ENCODE results near the gene ARFGAP2.

Gene ARFGAP2

DNA sequence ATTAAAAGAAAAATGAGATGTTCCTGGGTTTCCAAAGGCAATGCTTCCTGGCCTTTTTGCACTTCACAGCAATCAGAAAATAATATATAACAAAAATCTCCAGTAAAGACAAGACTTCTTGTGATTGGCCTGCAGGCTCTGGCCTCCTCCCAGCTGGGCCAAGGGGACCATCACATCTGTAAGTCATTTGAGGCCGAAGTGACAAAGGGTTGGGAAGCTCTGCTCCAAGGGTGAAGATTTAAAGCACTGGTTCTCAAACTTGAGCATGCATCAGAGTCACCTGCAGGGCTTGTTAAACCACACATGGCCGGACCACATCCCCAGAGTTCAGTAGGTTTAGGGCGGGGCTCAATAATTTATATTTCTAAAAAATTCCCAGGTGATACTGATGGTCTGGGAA, 32.1 kb downstream of the ARFGAP2 start:
- no peak overlapping the region for H3K27ac ChIP-seq (replicated peaks)
- no peak overlapping the region for H3K4me3 ChIP-seq (replicated peaks; ENCODE audit: insufficient read depth, low read length)
- no peaks in the 10 kb centered on the region for H3K27me3 ChIP-seq (ENCODE audit: insufficient read depth, poor library complexity, severe bottlenecking)
- TF ChIP-seq, protein P1, sequence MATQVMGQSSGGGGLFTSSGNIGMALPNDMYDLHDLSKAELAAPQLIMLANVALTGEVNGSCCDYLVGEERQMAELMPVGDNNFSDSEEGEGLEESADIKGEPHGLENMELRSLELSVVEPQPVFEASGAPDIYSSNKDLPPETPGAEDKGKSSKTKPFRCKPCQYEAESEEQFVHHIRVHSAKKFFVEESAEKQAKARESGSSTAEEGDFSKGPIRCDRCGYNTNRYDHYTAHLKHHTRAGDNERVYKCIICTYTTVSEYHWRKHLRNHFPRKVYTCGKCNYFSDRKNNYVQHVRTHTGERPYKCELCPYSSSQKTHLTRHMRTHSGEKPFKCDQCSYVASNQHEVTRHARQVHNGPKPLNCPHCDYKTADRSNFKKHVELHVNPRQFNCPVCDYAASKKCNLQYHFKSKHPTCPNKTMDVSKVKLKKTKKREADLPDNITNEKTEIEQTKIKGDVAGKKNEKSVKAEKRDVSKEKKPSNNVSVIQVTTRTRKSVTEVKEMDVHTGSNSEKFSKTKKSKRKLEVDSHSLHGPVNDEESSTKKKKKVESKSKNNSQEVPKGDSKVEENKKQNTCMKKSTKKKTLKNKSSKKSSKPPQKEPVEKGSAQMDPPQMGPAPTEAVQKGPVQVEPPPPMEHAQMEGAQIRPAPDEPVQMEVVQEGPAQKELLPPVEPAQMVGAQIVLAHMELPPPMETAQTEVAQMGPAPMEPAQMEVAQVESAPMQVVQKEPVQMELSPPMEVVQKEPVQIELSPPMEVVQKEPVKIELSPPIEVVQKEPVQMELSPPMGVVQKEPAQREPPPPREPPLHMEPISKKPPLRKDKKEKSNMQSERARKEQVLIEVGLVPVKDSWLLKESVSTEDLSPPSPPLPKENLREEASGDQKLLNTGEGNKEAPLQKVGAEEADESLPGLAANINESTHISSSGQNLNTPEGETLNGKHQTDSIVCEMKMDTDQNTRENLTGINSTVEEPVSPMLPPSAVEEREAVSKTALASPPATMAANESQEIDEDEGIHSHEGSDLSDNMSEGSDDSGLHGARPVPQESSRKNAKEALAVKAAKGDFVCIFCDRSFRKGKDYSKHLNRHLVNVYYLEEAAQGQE (IDR thresholded peaks at IDR 0.05; ENCODE audit: insufficient replicate concordance, low read depth), result no peak
- TF ChIP-seq SPI1 (IDR thresholded peaks at IDR 0.05; ENCODE audit: borderline replicate concordance, low read depth), result no peak
- no peak for DNase-seq (ENCODE audit: low read depth in 1 of 2, low spot score in 1 of 2)

DNA sequence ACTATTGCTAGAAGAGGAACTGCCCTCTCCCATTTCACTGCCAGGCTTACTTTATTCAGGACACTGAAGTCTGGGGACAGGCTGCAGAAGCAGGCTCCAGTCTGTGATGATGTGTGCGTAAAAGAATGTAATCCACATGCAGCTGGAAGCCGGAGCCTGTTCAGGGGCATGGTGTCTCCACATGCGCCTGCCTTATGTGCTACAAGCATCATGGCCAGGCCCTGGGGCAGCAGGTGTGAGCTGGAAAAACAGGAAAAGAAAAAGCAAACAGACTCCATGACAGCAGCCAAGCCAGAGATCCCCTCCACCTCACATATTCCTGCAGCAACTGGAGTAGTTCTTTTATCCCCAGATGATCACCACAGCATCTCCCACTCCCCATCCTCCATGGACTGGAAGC, 33.4 kb downstream of the ARFGAP2 start:
- TF ChIP-seq GABPA (IDR thresholded peaks at IDR 0.05; ENCODE audit: low read depth), result no peak
- peak; percentile 46; the same call in 1 of the 2 replicates for TF ChIP-seq SPI1 (IDR thresholded peaks at IDR 0.05; ENCODE audit: borderline replicate concordance, low read depth)
- no peak for DNase-seq (ENCODE audit: low read depth in 1 of 2, low spot score in 1 of 2)
- Histone ChIP-seq H3K4me3 (replicated peaks; ENCODE audit: insufficient read depth, low read length) (no peak overlapping the region), H3K27me3 (ENCODE audit: insufficient read depth, poor library complexity, severe bottlenecking) (no peaks in the 10 kb centered on the region), H3K27ac (replicated peaks) (no peak overlapping the region)

DNA sequence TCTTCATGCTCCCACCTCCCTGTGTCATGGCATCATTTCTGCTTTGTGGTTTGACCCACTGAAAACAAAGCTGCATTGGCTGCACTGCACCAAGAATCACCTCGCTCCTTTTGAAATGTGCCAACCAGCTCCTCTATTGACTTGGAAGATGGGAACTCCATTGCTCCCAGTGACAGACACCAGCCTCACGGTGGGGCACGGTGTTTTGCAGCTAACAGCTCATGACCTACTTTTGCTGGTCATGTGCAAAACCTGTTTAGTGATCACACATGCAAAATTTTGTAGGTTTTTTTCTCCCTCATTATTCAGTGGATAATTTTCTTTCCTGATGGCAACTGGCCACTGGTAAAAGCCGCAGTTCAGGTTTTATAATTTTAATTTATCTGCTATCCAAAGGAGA, 36.8 kb downstream of the ARFGAP2 start:
- Histone ChIP-seq H3K4me3 (replicated peaks; ENCODE audit: insufficient read depth, low read length) (no peak overlapping the region), H3K27me3 (ENCODE audit: insufficient read depth, poor library complexity, severe bottlenecking) (no peaks in the 10 kb centered on the region), H3K27ac (replicated peaks) (no peak overlapping the region)
- no peak for DNase-seq (ENCODE audit: low read depth in 1 of 2, low spot score in 1 of 2)
- TF ChIP-seq, protein P1 (IDR thresholded peaks at IDR 0.05; ENCODE audit: insufficient replicate concordance, low read depth), result no peak
- TF ChIP-seq POLR2AphosphoS5 (IDR thresholded peaks at IDR 0.05; ENCODE audit: low read depth) (no peak), GABPA (IDR thresholded peaks at IDR 0.05; ENCODE audit: low read depth) (no peak), SPI1 (IDR thresholded peaks at IDR 0.05; ENCODE audit: borderline replicate concordance, low read depth) (no peak)
- TF ChIP-seq, protein P2, sequence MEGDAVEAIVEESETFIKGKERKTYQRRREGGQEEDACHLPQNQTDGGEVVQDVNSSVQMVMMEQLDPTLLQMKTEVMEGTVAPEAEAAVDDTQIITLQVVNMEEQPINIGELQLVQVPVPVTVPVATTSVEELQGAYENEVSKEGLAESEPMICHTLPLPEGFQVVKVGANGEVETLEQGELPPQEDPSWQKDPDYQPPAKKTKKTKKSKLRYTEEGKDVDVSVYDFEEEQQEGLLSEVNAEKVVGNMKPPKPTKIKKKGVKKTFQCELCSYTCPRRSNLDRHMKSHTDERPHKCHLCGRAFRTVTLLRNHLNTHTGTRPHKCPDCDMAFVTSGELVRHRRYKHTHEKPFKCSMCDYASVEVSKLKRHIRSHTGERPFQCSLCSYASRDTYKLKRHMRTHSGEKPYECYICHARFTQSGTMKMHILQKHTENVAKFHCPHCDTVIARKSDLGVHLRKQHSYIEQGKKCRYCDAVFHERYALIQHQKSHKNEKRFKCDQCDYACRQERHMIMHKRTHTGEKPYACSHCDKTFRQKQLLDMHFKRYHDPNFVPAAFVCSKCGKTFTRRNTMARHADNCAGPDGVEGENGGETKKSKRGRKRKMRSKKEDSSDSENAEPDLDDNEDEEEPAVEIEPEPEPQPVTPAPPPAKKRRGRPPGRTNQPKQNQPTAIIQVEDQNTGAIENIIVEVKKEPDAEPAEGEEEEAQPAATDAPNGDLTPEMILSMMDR (IDR thresholded peaks at IDR 0.05; ENCODE audit: insufficient read depth, low read length), result no peak

DNA sequence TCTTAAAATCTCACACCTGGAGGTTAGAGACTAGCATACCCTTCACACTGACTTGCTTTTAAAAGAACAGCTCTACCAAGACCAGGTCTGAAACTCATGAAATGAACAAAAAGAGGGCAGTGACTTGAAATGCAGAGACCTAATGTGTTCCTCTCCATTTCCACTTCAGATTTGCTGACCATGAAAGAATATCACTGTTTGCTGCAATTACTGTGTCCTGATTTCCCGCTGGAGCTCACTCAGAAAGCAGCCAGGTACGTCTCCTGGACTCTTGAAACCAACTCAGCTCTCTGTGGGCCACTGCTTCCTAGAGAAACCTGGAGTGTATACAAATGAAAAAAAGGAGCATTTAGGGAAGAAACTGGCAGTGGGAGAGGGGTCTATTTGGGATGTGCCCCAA, 39.2 kb downstream of the ARFGAP2 start:
- Histone ChIP-seq H3K27me3 (ENCODE audit: insufficient read depth, poor library complexity, severe bottlenecking) (no peaks in the 10 kb centered on the region), H3K4me3 (replicated peaks; ENCODE audit: insufficient read depth, low read length) (no peak overlapping the region), H3K27ac (replicated peaks) (no peak overlapping the region)
- DNase-seq (ENCODE audit: low read depth in 1 of 2, low spot score in 1 of 2), result no peak
- TF ChIP-seq, protein P1 (IDR thresholded peaks at IDR 0.05; ENCODE audit: insufficient replicate concordance, low read depth), result no peak
- TF ChIP-seq POLR2AphosphoS5 (IDR thresholded peaks at IDR 0.05; ENCODE audit: low read depth), result no peak
- TF ChIP-seq SPI1 (IDR thresholded peaks at IDR 0.05; ENCODE audit: borderline replicate concordance, low read depth), result no peak
- no peak for TF ChIP-seq GABPA (IDR thresholded peaks at IDR 0.05; ENCODE audit: low read depth)
- TF ChIP-seq, protein P2 (IDR thresholded peaks at IDR 0.05; ENCODE audit: insufficient read depth, low read length), result no peak

Data from HL-60 (cell line).